ENCODE data around the gene OSBP2. TPM values are rescaled to one million over a fixed set of nuclear protein-coding genes. Genes with fewer than 3 reads are reported as not detected.

OSBP2 gene
- total and polyA plus RNA-seq, 3 donors from 2014 or later: 39.5 to 68.0 (median 45.4) TPM

- Histone ChIP-seq H3K9me3 (no peaks in the 10 kb centered on the region), H3K4me3 (no peak overlapping the region), H3K27me3 (no peaks in the 10 kb centered on the region), H3K27ac (no peak overlapping the region), H3K36me3 (ENCODE audit: low read depth, missing control alignments) (no peaks in the 10 kb centered on the region), H3K4me1 (no peaks in the 10 kb centered on the region)
- 94% methylated on average over 4 of the region's 4 CpGs for WGBS, 2 donors
- DNase-seq: no peak
- intact Hi-C loops (cut with DNase I; ENCODE audit: low total_unique reads): loop anchor here (5.0 kb wide), 1 partner anchor 142 kb away; no protein-coding TSS in a partner anchor
- TF ChIP-seq CTCF (IDR thresholded peaks at IDR 0.05) (no peak), POLR2A (IDR thresholded peaks at IDR 0.05) (no peak)
Measured at GRCh38 chr22:30944986-30945385, 250.3 kb downstream of the OSBP2 start.

GRCh38 chr22:30945653-30946052 lies 251.0 kb downstream of the OSBP2 start:
- no peaks in the 10 kb centered on the region for H3K36me3 ChIP-seq (ENCODE audit: low read depth, missing control alignments)
- no peaks in the 10 kb centered on the region for H3K27me3 ChIP-seq
- H3K27ac ChIP-seq: no peak overlapping the region
- no peaks in the 10 kb centered on the region for H3K4me1 ChIP-seq
- no peaks in the 10 kb centered on the region for H3K9me3 ChIP-seq
- no peak for TF ChIP-seq POLR2A (IDR thresholded peaks at IDR 0.05)
- TF ChIP-seq CTCF (IDR thresholded peaks at IDR 0.05): no peak
- intact Hi-C loops (cut with DNase I; ENCODE audit: low total_unique reads): loop anchor here (5.0 kb wide), 1 partner anchor 142 kb away; no protein-coding TSS in a partner anchor
- H3K4me3 ChIP-seq: no peak overlapping the region
- DNase-seq: no peak
- WGBS, 2 donors: 85 to 93% methylated on average over 2 of the region's 2 CpGs

- H3K4me1 ChIP-seq: no peaks in the 10 kb centered on the region
- no peaks in the 10 kb centered on the region for H3K36me3 ChIP-seq (ENCODE audit: low read depth, missing control alignments)
- H3K27ac ChIP-seq: no peak overlapping the region
- intact Hi-C loops (cut with DNase I; ENCODE audit: low total_unique reads): loop anchor here (5.0 kb wide), 1 partner anchor 141 kb away; no protein-coding TSS in a partner anchor
- no peak overlapping the region for H3K4me3 ChIP-seq
- H3K27me3 ChIP-seq: no peaks in the 10 kb centered on the region
- DNase-seq: no peak
- TF ChIP-seq POLR2A (IDR thresholded peaks at IDR 0.05) (no peak), CTCF (IDR thresholded peaks at IDR 0.05) (no peak)
- no peaks in the 10 kb centered on the region for H3K9me3 ChIP-seq
- WGBS, 2 donors: 73 to 80% methylated on average over 7 of the region's 7 CpGs
Measured at GRCh38 chr22:30946354-30946753, 251.7 kb downstream of the OSBP2 start.

- WGBS, 2 donors: 56 to 66% methylated on average over 5 of the region's 5 CpGs
- no peak for DNase-seq
- intact Hi-C loops (cut with DNase I; ENCODE audit: low total_unique reads): loop anchor here (5.0 kb wide), 1 partner anchor 140 kb away; no protein-coding TSS in a partner anchor
- no peaks in the 10 kb centered on the region for H3K4me1 ChIP-seq
- H3K27me3 ChIP-seq: no peaks in the 10 kb centered on the region
- no peak overlapping the region for H3K27ac ChIP-seq
- H3K4me3 ChIP-seq: no peak overlapping the region
- no peaks in the 10 kb centered on the region for H3K36me3 ChIP-seq (ENCODE audit: low read depth, missing control alignments)
- H3K9me3 ChIP-seq: no peaks in the 10 kb centered on the region
- no peak for TF ChIP-seq POLR2A (IDR thresholded peaks at IDR 0.05)
- no peak for TF ChIP-seq CTCF (IDR thresholded peaks at IDR 0.05)
Measured at GRCh38 chr22:30947173-30947815, 252.6 kb downstream of the OSBP2 start.

All from testis (tissue), 3 donors.